DND-41 (cell line): ENCODE data around the gene FSIP1.

Experiments used
- ATAC-seq: fragments of 200-7000 bp; cut with Tn5 transposase; 3 replicates; pipeline ENCODE4 v1.9.1; 2021; ENCODE audit warnings: low read depth; ENCODE audit not compliant: insufficient read depth
- DNase-seq: peaks from one replicate; pipeline ENCODE4 v3.0.0-alpha.2; 2020
- H2AFZ ChIP-seq: 2 replicates; pipeline ENCODE4 v1.6.0; 2012; ENCODE audit warnings: low read depth, low read length
- H3K27ac ChIP-seq: 2 replicates; pipeline ENCODE4 v1.5.1; 2012; ENCODE audit warnings: low read length, inconsistent platforms
- H3K27me3 ChIP-seq: fragments of 200-600 bp; sonication (generic); 2 replicates; pipeline ENCODE4 v1.6.0; 2012; ENCODE audit warnings: low read length, mild to moderate bottlenecking, inconsistent platforms; ENCODE audit not compliant: insufficient read depth, poor library complexity
- H3K36me3 ChIP-seq: 2 replicates; pipeline ENCODE4 v1.5.1; 2012; ENCODE audit warnings: low read length, inconsistent platforms; ENCODE audit not compliant: insufficient read depth
- H3K4me1 ChIP-seq: 2 replicates; pipeline ENCODE4 v1.5.1; 2012; ENCODE audit warnings: mild to moderate bottlenecking, low read length; ENCODE audit not compliant: insufficient read depth
- H3K4me2 ChIP-seq: 2 replicates; pipeline ENCODE4 v1.6.0; 2012; ENCODE audit warnings: mild to moderate bottlenecking, moderate library complexity, low read length, inconsistent platforms; ENCODE audit not compliant: insufficient read depth
- H3K4me3 ChIP-seq, 2 experiments: fragments of 200-600 bp in 1 of 2; shearing (Covaris generic) in 1 of 2; 2 replicates each; pipeline ENCODE4 v1.5.1; 2012 to 2016; ENCODE audit warnings: inconsistent platforms in 2 of 2, low read length in 2 of 2, mild to moderate bottlenecking in 2 of 2, low read depth in 1 of 2, moderate library complexity in 1 of 2
- H3K79me2 ChIP-seq: 2 replicates; pipeline ENCODE4 v1.6.0; 2012; ENCODE audit warnings: low read length, inconsistent platforms; ENCODE audit not compliant: insufficient read depth
- H3K9ac ChIP-seq: 2 replicates; pipeline ENCODE4 v1.6.0; 2012; ENCODE audit warnings: low read depth, mild to moderate bottlenecking, inconsistent platforms, low read length, moderate library complexity
- H3K9me3 ChIP-seq: 2 replicates; pipeline ENCODE4 v1.5.1; 2012; ENCODE audit warnings: low read length, moderate library complexity, mild to moderate bottlenecking, inconsistent platforms; ENCODE audit not compliant: insufficient read depth, severe bottlenecking
- H4K20me1 ChIP-seq: 2 replicates; pipeline ENCODE4 v1.6.0; 2012; ENCODE audit warnings: low read length; ENCODE audit not compliant: insufficient read depth
- CTCF ChIP-seq: IDR thresholded peaks from 2 replicates; pipeline ENCODE4 v1.5.1; 2012; ENCODE audit warnings: borderline replicate concordance, low read length, moderate library complexity, mild to moderate bottlenecking; ENCODE audit not compliant: poor library complexity, severe bottlenecking; ENCODE audit errors: extremely low read depth
- EZH2 ChIP-seq: IDR thresholded peaks from 3 replicates; pipeline ENCODE4 v1.6.1; 2012; ENCODE audit warnings: borderline replicate concordance, low read depth, mild to moderate bottlenecking, moderate library complexity, low read length, inconsistent platforms; ENCODE audit not compliant: severe bottlenecking

Gene FSIP1

DNA sequence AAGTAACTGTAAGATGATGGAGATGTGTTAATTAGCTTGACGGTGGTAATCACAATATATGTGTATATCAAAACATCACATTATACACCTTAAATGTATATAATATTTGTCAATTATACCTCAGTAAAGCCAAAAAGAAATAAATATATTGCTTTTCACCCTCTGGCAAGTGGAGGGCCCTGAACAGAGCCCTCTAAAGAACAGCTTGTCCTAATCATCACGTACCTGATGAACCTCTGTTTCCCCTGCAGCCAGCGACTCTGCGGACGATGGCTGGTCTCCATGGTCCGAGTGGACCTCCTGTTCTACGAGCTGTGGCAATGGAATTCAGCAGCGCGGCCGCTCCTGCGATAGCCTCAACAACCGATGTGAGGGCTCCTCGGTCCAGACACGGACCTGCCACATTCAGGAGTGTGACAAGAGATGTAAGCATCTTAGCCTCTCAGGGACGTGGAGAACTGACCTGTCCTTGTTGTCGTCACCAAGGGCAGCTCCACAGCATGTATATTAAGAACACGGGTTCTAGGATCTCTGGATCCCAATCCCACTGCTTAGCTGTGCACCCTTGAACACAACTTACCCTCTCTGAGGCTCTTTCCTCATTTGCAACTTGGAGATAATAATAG is 195.4 kb downstream of the FSIP1 start:
- DNase-seq, result no peak
- H3K27ac ChIP-seq, result no peak overlapping the region
- no peak overlapping the region for H3K9ac ChIP-seq
- H3K36me3 ChIP-seq, result no peaks in the 10 kb centered on the region
- TF ChIP-seq CTCF (no peak), EZH2 (no peak)
- no peaks in the 10 kb centered on the region for H3K4me1 ChIP-seq
- H3K9me3 ChIP-seq, result no peaks in the 10 kb centered on the region
- H3K79me2 ChIP-seq, result no peaks in the 10 kb centered on the region
- no peaks in the 10 kb centered on the region for H3K27me3 ChIP-seq
- no peak overlapping the region for H3K4me3 ChIP-seq
- no peak overlapping the region for H3K4me2 ChIP-seq
- H4K20me1 ChIP-seq, result no peaks in the 10 kb centered on the region
- no peak overlapping the region for H2AFZ ChIP-seq
- ATAC-seq, result no peak

DNA sequence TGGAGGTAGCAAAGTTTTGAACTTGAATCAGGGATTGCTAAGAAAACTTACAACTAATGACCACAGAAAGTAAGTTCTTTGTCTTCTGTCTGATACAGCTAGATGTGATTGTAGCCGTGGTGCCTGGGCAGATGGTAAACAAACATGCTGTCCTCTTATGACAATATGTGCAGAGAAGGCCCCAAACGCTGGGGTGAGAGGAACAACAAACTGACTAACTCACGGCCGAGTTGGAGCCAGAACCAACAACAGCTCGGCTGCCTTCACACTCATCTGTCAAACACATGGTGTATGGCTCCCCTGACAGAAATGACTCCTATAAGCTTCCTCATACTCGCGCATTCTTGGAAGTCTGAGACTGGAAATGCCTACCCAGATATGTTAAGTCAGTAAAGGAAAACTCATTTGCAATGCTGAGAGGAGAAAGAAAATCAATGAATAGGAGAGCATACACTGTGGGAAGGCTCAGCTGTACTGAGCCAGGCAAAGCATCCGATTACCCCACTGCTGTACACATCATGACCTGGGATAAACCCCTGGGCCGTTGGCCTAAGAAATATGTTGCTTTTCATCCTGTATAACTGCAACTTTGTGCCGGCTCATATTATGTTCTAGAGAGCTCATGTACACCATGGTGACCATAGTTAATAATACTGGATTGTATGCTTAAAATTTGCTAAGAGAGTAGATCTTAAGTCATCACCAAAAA is 196.1 kb downstream of the FSIP1 start:
- TF ChIP-seq EZH2 (no peak), CTCF (no peak)
- Histone ChIP-seq H3K79me2 (no peaks in the 10 kb centered on the region), H3K9ac (no peak overlapping the region), H3K27me3 (no peaks in the 10 kb centered on the region), H3K4me3 (no peak overlapping the region), H3K36me3 (no peaks in the 10 kb centered on the region), H3K4me1 (no peaks in the 10 kb centered on the region), H4K20me1 (no peaks in the 10 kb centered on the region), H2AFZ (no peak overlapping the region), H3K27ac (no peak overlapping the region), H3K9me3 (no peaks in the 10 kb centered on the region), H3K4me2 (no peak overlapping the region)
- ATAC-seq (no peak), DNase-seq (no peak)

- Histone ChIP-seq H4K20me1 (no peaks in the 10 kb centered on the region), H2AFZ (no peak overlapping the region), H3K79me2 (no peaks in the 10 kb centered on the region), H3K36me3 (no peaks in the 10 kb centered on the region), H3K9me3 (no peaks in the 10 kb centered on the region), H3K4me3 (no peak overlapping the region), H3K27me3 (no peaks in the 10 kb centered on the region), H3K27ac (no peak overlapping the region), H3K4me2 (no peak overlapping the region), H3K4me1 (no peaks in the 10 kb centered on the region), H3K9ac (no peak overlapping the region)
- TF ChIP-seq CTCF, result no peak
- no peak for TF ChIP-seq EZH2
- ATAC-seq (no peak), DNase-seq (no peak)
Observed at GRCh38 chr15:39585871-39586301, 196.8 kb downstream of the FSIP1 start.
